Endodermal cell (in vitro differentiated cells): ENCODE results near the gene MCF2L2. TPM values are rescaled to one million over a fixed set of nuclear protein-coding genes. Genes with fewer than 3 reads are reported as not detected.
A peak's percentile ranks its signal among the peaks of the same experiment; 100 is the strongest.

Source experiments
- DNase-seq: peaks from one replicate; pipeline ENCODE4 v3.0.0-alpha.2; 2017
- H3K27ac ChIP-seq: 2 replicates; pipeline ENCODE4 v1.5.1; 2013; ENCODE audit warnings: mild to moderate bottlenecking, low read depth, low read length, moderate library complexity
- H3K27me3 ChIP-seq: 2 replicates; pipeline ENCODE4 v1.6.1; 2013; ENCODE audit warnings: mild to moderate bottlenecking, low read length, moderate library complexity; ENCODE audit not compliant: insufficient read depth, control insufficient read depth, poor library complexity, severe bottlenecking
- H3K36me3 ChIP-seq: 2 replicates; pipeline ENCODE4 v1.7.0; 2013; ENCODE audit warnings: mild to moderate bottlenecking, low read length, moderate library complexity; ENCODE audit not compliant: control insufficient read depth, insufficient read depth
- H3K4me1 ChIP-seq: one replicate; pipeline ENCODE4 v1.7.0; 2013; ENCODE audit warnings: low read length; ENCODE audit not compliant: control insufficient read depth, insufficient read depth
- H3K4me3 ChIP-seq: 2 replicates; pipeline ENCODE4 v1.5.1; 2013; ENCODE audit warnings: mild to moderate bottlenecking, low read length, moderate library complexity
- H3K9ac ChIP-seq: 2 replicates; pipeline ENCODE4 v1.6.1; 2013; ENCODE audit warnings: mild to moderate bottlenecking, low read length, moderate library complexity; ENCODE audit not compliant: poor library complexity, severe bottlenecking; ENCODE audit errors: extremely low read depth
- H3K9me3 ChIP-seq: 2 replicates; pipeline ENCODE4 v1.6.1; 2013; ENCODE audit warnings: mild to moderate bottlenecking, low read length, moderate library complexity; ENCODE audit not compliant: control insufficient read depth
- H3K27ac Mint-ChIP-seq: 2 replicates; pipeline ENCODE4 v1.8.0; 2020; ENCODE audit warnings: mixed read lengths
- H3K27me3 Mint-ChIP-seq: 2 replicates; pipeline ENCODE4 v1.8.0; 2021; ENCODE audit warnings: mild to moderate bottlenecking, mixed read lengths; ENCODE audit not compliant: insufficient read depth
- H3K36me3 Mint-ChIP-seq: 2 replicates; pipeline ENCODE4 v1.8.0; 2020; ENCODE audit warnings: low read depth, mixed read lengths
- H3K4me1 Mint-ChIP-seq: 2 replicates; pipeline ENCODE4 v1.8.0; 2020; ENCODE audit warnings: mixed read lengths
- H3K4me3 Mint-ChIP-seq: 2 replicates; pipeline ENCODE4 v1.8.0; 2020; ENCODE audit warnings: mild to moderate bottlenecking, moderate library complexity, mixed read lengths
- H3K9me3 Mint-ChIP-seq: 2 replicates; pipeline ENCODE4 v1.8.0; 2020; ENCODE audit warnings: mild to moderate bottlenecking, mixed read lengths
- WGBS, 2 experiments: methylation state at CpG; one replicate each; pipeline versions ENCODE4 v1.1.5 to v1.1.7; 2013; ENCODE audit warnings: missing lambda C conversion rate in 2 of 2, mixed read lengths in 1 of 2; ENCODE audit not compliant: insufficient coverage in 1 of 2, insufficient read length in 1 of 2; 5-methylcytosine and 5-hydroxymethylcytosine counted together
- total RNA-seq, 2 donors: library from RNA; stranded (reverse); fragmentation: NEBNext Ultra II Directional in 1 of 2; extraction: Animal tissue kit (Norgen Biotek cat#: 25700) in 1 of 2; gene quantifications; 2 replicates in 1 of 2; 3 replicates in 1 of 2; pipeline ENCODE4 v1.2.1, GENCODE V29; 2021
- TF ChIP-seq, protein P1 (sequence below): fragments of 200-600 bp; sonication (generic); conservative IDR thresholded peaks from 2 replicates; pipeline ENCODE4 v1.5.0; 2021; ENCODE audit warnings: antibody characterized with exemption, mild to moderate bottlenecking

MCF2L2 gene
- total RNA-seq, 2 donors from 2014 or later, result 72.6 to 86.5 TPM

DNA sequence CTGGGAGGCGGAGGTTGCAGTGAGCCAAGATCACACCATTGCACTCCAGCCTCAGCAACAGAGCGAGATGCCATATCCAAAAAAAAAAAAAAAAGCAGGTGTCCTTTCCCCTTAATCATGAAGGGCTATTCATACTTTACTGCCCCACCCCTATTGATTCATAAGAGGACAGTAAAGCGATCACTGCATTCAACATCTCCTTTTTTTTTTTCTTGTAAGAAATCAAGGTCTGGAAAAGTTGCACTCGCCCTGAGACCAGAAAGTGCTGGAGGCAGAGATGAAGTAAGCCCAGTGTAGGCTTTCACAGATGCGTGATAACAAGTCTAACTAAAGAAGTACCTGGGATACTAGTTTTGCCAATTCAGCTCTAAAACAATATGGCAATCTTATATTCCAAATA, 151.2 kb downstream of the MCF2L2 start:
- Histone ChIP-seq H3K27ac (no peak overlapping the region), H3K9ac (no peak overlapping the region), H3K9me3 (no peaks in the 10 kb centered on the region), H3K4me1 (no peaks in the 10 kb centered on the region), H3K36me3 (peaks cover 88% of the 10 kb centered on the region), H3K4me3 (no peak overlapping the region), H3K27me3 (no peaks in the 10 kb centered on the region)
- Mint-ChIP-seq H3K27ac (no peak overlapping the region), H3K9me3 (no peaks in the 10 kb centered on the region), H3K4me3 (no peak overlapping the region), H3K27me3 (no peaks in the 10 kb centered on the region), H3K36me3 (peaks cover 56% of the 10 kb centered on the region), H3K4me1 (no peaks in the 10 kb centered on the region)
- TF ChIP-seq, protein P1, sequence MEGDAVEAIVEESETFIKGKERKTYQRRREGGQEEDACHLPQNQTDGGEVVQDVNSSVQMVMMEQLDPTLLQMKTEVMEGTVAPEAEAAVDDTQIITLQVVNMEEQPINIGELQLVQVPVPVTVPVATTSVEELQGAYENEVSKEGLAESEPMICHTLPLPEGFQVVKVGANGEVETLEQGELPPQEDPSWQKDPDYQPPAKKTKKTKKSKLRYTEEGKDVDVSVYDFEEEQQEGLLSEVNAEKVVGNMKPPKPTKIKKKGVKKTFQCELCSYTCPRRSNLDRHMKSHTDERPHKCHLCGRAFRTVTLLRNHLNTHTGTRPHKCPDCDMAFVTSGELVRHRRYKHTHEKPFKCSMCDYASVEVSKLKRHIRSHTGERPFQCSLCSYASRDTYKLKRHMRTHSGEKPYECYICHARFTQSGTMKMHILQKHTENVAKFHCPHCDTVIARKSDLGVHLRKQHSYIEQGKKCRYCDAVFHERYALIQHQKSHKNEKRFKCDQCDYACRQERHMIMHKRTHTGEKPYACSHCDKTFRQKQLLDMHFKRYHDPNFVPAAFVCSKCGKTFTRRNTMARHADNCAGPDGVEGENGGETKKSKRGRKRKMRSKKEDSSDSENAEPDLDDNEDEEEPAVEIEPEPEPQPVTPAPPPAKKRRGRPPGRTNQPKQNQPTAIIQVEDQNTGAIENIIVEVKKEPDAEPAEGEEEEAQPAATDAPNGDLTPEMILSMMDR, result no peak
- no peak for DNase-seq
- 90 to 98% methylated on average over 2 to 5 of the region's 5 CpGs for WGBS, 2 experiments

DNA sequence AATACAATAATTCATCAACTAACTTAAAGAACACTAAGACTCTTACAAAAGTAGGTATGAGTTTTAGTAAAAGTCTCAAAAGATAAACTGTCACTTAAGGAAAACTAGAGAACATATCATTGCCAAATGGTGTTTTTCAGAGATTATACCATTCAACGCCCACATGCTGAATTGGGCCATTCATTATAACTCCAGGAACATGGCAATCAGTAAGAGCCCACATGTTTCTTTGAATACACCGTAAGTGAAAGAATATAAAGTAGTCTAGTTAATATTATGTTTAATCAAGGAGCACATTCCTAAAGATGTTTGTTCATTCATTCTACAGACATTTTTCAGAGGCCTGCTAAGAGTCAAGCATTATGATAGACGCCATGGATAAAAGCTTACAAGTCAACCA, 152.5 kb downstream of the MCF2L2 start:
- H3K27ac Mint-ChIP-seq, result no peak overlapping the region
- H3K9ac ChIP-seq, result no peak overlapping the region
- H3K4me1 ChIP-seq, result no peaks in the 10 kb centered on the region
- H3K4me3 ChIP-seq, result no peak overlapping the region
- peaks cover 55% of the 10 kb centered on the region for H3K36me3 Mint-ChIP-seq
- no peaks in the 10 kb centered on the region for H3K9me3 Mint-ChIP-seq
- no peaks in the 10 kb centered on the region for H3K27me3 Mint-ChIP-seq
- H3K36me3 ChIP-seq, result peaks cover 92% of the 10 kb centered on the region
- TF ChIP-seq, protein P1, result no peak
- H3K27ac ChIP-seq, result no peak overlapping the region
- no peak overlapping the region for H3K4me3 Mint-ChIP-seq
- no peaks in the 10 kb centered on the region for H3K4me1 Mint-ChIP-seq
- no peak for DNase-seq
- 91 to 100% methylated on average over 1 to 3 of the region's 3 CpGs for WGBS, 2 experiments
- no peaks in the 10 kb centered on the region for H3K27me3 ChIP-seq
- no peaks in the 10 kb centered on the region for H3K9me3 ChIP-seq

DNA sequence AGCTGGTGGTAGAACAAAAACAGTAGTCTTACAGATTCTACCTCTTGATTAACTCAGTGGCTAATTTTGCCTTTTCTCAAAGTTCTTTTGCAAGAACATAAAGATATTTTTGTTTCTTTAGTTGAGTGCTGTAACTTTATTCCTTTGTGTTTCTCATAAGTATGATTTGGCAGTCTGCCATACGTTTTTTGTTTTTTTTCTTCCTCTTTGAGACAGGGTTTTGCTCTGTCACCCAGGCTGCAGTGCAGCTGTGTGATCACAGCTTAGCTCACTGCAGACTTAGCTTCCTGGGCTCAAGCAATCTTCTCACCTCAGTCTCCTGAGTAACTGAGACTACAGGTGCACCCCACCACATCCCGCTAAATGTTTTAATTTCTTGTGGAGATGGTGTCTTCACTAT, 153.0 kb downstream of the MCF2L2 start:
- H3K27ac ChIP-seq, result no peak overlapping the region
- Mint-ChIP-seq H3K9me3 (no peaks in the 10 kb centered on the region), H3K27me3 (no peaks in the 10 kb centered on the region), H3K4me1 (no peaks in the 10 kb centered on the region), H3K27ac (peak overlapping the region; percentile 13), H3K36me3 (peaks cover 59% of the 10 kb centered on the region), H3K4me3 (no peak overlapping the region)
- DNase-seq, result no peak
- no peak overlapping the region for H3K9ac ChIP-seq
- TF ChIP-seq, protein P1, result no peak
- H3K36me3 ChIP-seq, result peaks cover 92% of the 10 kb centered on the region
- no peaks in the 10 kb centered on the region for H3K4me1 ChIP-seq
- H3K9me3 ChIP-seq, result no peaks in the 10 kb centered on the region
- no peak overlapping the region for H3K4me3 ChIP-seq
- H3K27me3 ChIP-seq, result no peaks in the 10 kb centered on the region
- WGBS, 2 experiments, result 89 to 100% methylated on average over 1 to 2 of the region's 2 CpGs
